Stimulated activated effector memory CD8-positive, alpha-beta T cell treated with anti-CD3 and anti-CD28 coated beads, Interleukin-12 subunit alpha, Interleukin-12 subunit beta, amount 100 ng/mL, for 72 hours (primary cell): Measurements from ENCODE around the gene GDNF.
"Not testable (repeated sequence)": the region's sequence is repeated elsewhere in the genome, so short reads cannot be mapped to it uniquely, and the experiment has no call there.

Source experiments
- ATAC-seq: fragments of 150-1000 bp; cut with Tn5 transposase; 2 replicates; pipeline ENCODE4 v1.10.0; 2021
- DNase-seq, 2 donors: peaks; one replicate each; pipeline ENCODE4 v3.0.0; 2021 to 2022; ENCODE audit warnings: low spot score in 2 of 2
- H3K27ac Mint-ChIP-seq: one replicate; pipeline ENCODE4 v1.8.0; 2022; ENCODE audit warnings: mild to moderate bottlenecking, mixed read lengths
- H3K36me3 Mint-ChIP-seq: one replicate; pipeline ENCODE4 v1.8.0; 2022; ENCODE audit warnings: mild to moderate bottlenecking, mixed read lengths
- H3K4me1 Mint-ChIP-seq: one replicate; pipeline ENCODE4 v1.8.0; 2022; ENCODE audit warnings: mixed read lengths
- H3K4me3 Mint-ChIP-seq: one replicate; pipeline ENCODE4 v1.8.0; 2022; ENCODE audit warnings: mild to moderate bottlenecking, mixed read lengths
- H3K9me3 Mint-ChIP-seq: one replicate; pipeline ENCODE4 v1.8.0; 2022; ENCODE audit warnings: mixed read lengths

The GDNF gene

DNA sequence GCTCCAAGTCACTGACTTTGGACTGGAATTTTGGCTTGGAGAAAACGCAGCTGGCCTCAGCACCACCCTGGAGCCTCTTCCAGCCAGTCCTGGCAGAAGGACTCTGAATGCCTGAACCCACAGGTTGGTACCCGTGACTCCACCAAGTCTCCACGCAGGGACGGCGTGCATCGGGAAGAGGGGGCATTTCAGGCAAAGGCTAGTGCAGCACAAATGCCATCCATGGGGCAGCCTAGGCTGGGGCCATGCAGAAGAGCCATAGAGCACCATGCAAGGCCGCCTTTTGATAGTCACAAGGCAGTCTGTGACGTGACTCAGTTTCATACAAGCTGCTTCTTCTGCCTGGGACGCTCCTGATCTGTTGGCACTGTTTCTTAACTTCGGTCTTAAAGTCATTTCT is 28.0 kb downstream of the GDNF start:
- no peak for DNase-seq
- H3K4me1 Mint-ChIP-seq = no peaks in the 10 kb centered on the region

DNA sequence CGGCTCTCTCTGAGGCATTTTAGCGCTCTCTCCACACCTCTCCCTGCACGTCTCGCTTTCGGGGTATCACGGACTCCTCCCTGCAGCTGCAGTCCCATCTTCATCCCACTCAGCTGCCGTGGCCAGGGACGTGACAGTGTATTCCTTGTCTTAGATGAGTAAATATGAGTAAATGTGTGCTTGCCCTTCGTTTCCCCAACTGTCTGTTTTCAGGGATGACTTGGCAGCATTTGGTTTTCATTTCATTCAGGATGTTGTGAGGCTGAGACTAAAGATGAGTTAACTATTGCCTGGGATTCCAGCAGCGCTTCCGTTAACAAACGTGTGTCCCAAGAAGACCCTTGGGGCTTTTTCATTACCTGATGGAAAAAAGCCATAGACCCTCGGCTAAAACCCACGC is 29.5 kb downstream of the GDNF start:
- no peaks in the 10 kb centered on the region for H3K4me1 Mint-ChIP-seq
- H3K4me3 Mint-ChIP-seq = no peak overlapping the region
- no peak overlapping the region for H3K27ac Mint-ChIP-seq
- H3K36me3 Mint-ChIP-seq = no peaks in the 10 kb centered on the region
- DNase-seq = no peak
- H3K9me3 Mint-ChIP-seq = no peaks in the 10 kb centered on the region
- ATAC-seq = no peak

More for the DNA sequence above, 28.0 kb downstream of the GDNF start:
- Mint-ChIP-seq H3K27ac (no peak overlapping the region), H3K9me3 (no peaks in the 10 kb centered on the region), H3K4me3 (no peak overlapping the region), H3K36me3 (no peaks in the 10 kb centered on the region)
- no peak for ATAC-seq

DNA sequence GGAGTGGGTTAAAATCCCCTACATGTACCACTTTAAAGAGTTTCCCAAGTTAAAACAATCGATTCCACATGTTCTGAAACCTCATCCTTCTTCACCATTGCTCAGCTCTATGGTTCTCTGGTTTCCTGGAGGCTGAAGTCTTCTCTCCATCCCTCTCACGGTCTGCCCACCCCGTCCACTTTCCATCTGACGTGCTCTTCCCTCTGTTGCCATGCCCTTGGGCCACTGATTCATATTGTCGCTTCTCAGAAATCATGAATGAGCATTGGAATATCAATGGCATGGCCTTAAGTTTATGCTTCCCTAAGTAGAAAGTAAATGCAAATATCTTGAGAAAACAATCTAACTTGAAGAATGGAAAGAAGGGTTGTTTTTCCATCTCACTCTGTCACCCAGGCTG is 30.9 kb downstream of the GDNF start:
- H3K9me3 Mint-ChIP-seq = no peaks in the 10 kb centered on the region
- no peaks in the 10 kb centered on the region for H3K36me3 Mint-ChIP-seq
- ATAC-seq (no peak), DNase-seq (no peak)
- H3K4me3 Mint-ChIP-seq = no peak overlapping the region
- H3K4me1 Mint-ChIP-seq = no peaks in the 10 kb centered on the region
- no peak overlapping the region for H3K27ac Mint-ChIP-seq

DNA sequence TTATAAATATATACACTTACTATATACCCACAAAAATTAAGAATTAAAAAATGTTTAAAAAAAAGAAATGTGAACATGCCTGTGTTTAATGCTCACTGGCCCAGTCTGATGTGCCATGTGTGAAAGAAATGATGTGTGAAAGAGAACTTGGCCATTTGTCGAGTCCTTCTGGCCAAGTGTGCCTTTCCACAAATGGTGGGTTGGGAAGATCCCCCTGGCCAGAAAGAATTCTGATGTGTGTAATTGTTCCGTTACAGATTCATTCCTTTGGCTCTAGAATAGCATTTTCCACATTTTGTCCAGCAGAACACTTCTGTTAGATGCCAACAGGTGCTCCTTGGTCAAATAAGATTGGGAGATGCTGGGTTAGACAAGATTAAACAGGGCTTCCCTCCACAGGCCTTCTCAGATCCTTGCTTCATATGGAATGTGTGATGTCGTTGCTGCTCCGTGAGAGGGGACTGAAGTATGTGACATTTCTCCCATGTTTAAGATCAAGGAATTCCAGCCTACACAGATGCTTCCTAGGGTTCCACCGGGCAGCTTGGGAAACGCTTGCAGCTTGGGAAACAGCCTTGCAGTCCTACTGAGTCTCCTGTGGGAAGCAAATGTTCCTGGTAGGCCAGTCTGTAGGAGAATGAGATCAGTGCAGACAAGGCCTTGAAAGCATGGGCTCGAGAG is 32.1 kb downstream of the GDNF start:
- H3K9me3 Mint-ChIP-seq = no peaks in the 10 kb centered on the region
- H3K36me3 Mint-ChIP-seq = no peaks in the 10 kb centered on the region
- H3K4me1 Mint-ChIP-seq = no peaks in the 10 kb centered on the region
- no peak overlapping the region for H3K4me3 Mint-ChIP-seq
- ATAC-seq (no peak), DNase-seq (no peak)
- H3K27ac Mint-ChIP-seq = no peak overlapping the region

DNA sequence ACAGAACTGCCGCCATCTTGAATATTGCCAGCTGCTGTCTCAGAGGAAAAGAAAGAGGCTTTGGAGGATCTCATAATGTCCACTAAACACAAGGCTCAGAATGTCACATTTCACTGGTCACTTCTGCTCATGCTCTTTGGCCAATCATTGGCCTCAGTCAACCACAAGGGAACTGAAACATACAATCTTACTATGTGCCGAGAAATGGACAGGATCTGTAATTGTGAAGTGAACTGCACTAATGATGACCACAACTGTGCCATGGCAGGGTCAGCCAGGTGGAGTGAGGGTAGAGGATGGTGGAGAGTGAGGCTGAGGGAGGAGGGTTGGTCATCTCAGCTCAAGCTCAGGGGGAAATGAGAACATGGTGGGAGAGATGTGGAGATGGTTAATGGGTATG is 32.8 kb downstream of the GDNF start:
- DNase-seq (no peak), ATAC-seq (no peak)
- Mint-ChIP-seq H3K27ac (no peak overlapping the region), H3K4me3 (no peak overlapping the region), H3K36me3 (no peaks in the 10 kb centered on the region), H3K9me3 (no peaks in the 10 kb centered on the region), H3K4me1 (no peaks in the 10 kb centered on the region)

DNA sequence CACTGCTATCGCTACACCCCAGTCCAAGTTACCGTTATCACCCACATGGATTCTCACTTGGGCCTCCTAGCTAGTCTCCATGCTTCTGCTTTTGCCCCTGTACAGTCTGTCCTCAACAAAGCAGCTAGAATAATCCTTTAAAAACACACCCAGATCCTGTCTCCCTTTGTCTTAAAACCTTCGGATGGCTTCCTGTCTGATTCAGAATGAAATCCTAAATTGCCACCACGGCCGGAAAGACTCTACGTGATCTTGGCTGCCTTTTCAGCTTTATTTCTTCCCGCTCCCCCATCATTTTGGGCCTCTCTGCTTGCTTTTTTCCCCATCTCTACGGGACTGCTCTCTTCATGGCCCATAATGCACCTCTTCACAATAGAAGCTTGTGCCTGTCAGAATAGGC is 33.4 kb downstream of the GDNF start:
- ATAC-seq (no peak), DNase-seq (no peak)
- Mint-ChIP-seq H3K9me3 (no peaks in the 10 kb centered on the region), H3K36me3 (no peaks in the 10 kb centered on the region), H3K4me1 (no peaks in the 10 kb centered on the region), H3K4me3 (no peak overlapping the region), H3K27ac (no peak overlapping the region)

DNA sequence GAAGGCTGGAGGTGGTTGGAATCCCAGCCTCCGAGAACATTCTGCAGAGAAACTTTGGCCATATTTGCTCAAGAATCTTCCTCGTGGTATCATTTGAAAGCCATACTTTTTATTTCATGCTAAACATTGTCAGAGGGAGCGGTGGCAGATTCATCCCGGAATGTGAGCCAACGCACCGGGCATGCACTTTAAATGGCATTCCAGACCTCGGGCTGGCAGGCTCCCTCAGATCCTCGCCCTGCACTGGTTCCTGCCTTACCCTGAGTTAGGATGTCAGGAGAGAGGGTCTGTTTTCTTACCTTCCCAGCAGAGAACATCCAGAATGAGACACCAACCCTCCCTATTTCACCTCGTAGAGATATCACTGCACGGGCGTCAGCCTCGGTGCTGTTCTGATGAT is 33.8 kb downstream of the GDNF start:
- ATAC-seq (no peak), DNase-seq (no peak)
- Mint-ChIP-seq H3K4me3 (no peak overlapping the region), H3K27ac (no peak overlapping the region), H3K4me1 (no peaks in the 10 kb centered on the region), H3K36me3 (no peaks in the 10 kb centered on the region), H3K9me3 (no peaks in the 10 kb centered on the region)

DNA sequence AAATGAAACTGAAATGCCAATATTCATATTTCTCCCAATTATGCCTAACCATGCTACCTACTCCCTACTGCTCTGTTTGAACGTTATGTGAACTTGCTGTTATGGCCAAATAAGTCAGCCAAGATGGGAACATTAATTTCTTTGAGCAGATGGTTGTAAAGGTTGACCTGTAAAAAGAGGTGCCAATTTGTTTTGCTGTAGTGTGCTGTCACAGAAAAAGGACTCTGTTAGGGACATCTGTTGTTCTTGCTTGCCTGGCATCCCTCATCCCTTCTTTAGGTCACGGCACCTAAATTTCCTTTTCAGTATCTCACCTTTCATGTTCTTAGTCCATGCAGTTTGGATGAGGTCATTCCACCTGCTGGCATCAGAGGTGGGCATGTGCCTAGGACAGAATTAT is 35.4 kb downstream of the GDNF start:
- ATAC-seq (no peak), DNase-seq (no peak)
- Mint-ChIP-seq H3K4me1 (no peaks in the 10 kb centered on the region), H3K27ac (no peak overlapping the region), H3K9me3 (no peaks in the 10 kb centered on the region), H3K4me3 (no peak overlapping the region), H3K36me3 (no peaks in the 10 kb centered on the region)

DNA sequence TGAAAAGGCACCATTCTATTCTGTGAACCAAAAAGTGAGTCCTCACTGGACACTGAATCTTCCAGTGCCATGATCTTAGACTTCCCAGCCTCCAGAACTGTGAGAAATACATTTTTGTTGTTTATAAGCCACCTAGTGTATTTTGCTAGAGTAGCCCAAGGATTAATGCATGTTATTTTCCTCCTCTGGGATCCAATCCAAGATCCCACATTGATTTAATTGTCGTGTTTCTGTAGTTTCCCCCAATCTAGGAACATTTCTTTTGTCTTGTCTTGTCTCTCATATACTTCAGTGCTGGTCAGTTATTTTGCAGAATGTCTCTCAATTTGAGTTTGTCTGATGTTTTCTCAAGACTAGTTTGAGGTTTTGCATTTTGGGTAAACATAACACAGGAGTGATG is 36.4 kb downstream of the GDNF start:
- Mint-ChIP-seq H3K36me3 (no peaks in the 10 kb centered on the region), H3K27ac (no peak overlapping the region), H3K4me1 (no peaks in the 10 kb centered on the region), H3K4me3 (no peak overlapping the region), H3K9me3 (no peaks in the 10 kb centered on the region)
- no peak for DNase-seq
- ATAC-seq = no peak

DNA sequence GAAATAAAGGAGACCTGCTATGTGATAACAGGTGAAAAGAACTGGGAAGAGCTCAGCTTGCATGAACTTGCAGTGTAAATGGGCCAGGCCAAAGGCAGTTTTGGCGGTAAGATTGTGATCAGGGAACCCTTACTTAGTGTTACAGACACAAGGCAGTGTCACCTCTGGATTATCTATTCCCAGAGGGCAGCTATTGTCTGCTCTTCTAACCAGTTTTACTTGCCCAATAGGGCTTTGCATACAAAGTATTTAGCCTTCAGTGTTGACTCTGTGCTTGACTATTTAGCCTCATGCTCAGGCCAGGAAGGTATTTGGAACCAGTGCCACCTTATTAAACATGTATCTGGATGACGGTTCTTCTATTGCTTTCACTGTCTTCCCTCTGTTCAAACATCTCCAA is 38.3 kb downstream of the GDNF start:
- Mint-ChIP-seq H3K27ac (no peak overlapping the region), H3K36me3 (no peaks in the 10 kb centered on the region), H3K4me3 (no peak overlapping the region), H3K4me1 (no peaks in the 10 kb centered on the region), H3K9me3 (peaks cover 3% of the 10 kb centered on the region)
- DNase-seq (no peak), ATAC-seq (no peak)

DNA sequence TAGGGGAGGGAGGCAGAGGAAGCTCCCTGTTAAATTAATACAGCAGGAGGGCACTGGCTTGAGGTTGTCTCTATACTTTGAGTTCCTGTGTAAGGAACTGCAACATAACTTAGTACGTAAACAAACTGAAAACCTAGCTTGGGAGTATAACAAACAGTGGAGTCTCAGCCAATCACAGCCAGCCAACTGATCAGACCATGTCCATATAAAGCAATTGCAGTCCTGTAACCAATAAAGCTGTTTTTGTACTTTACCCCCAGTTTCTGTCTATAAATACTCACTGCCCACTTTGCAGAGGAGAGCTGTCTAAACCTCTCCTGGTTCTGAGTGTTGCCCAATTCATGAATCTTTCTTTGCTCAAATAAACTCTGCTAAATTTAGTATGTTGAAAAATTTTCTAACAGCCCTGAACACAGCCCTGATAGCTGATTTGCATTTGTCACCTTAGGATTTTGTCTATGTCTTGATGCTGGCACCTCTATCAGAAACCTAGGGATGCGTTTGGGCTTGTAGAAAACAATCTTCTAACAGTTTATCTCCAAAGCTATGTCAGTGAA is 39.9 kb downstream of the GDNF start:
- H3K27ac Mint-ChIP-seq = no peak overlapping the region
- H3K36me3 Mint-ChIP-seq = no peaks in the 10 kb centered on the region
- H3K4me1 Mint-ChIP-seq = no peaks in the 10 kb centered on the region
- DNase-seq (no peak), ATAC-seq (no peak)
- no peak overlapping the region for H3K4me3 Mint-ChIP-seq
- peaks cover 3% of the 10 kb centered on the region for H3K9me3 Mint-ChIP-seq

DNA sequence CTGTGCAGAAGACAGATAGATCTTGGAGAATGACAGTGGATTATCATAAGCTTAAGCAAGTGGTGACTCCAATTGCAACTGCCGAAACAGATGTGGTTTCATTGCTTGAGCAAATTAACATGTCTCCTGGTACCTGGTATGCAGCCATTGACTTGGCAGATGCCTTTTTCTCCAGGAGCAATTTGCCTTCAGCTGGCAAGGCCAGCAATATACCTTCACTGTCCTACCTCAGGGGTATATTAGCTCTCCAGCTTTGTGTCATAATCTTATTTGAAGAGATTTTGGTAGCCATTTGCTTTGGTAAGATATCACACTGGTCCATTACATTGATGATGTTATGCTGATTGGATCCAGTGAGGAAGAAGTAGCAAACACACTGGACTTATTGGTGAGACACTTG is 43.4 kb downstream of the GDNF start:
- not testable (repeated sequence) for H3K36me3 Mint-ChIP-seq, DNase-seq, H3K4me1 Mint-ChIP-seq, H3K4me3 Mint-ChIP-seq, H3K27ac Mint-ChIP-seq, ATAC-seq
- H3K9me3 Mint-ChIP-seq = peaks cover 11% of the 10 kb centered on the region

DNA sequence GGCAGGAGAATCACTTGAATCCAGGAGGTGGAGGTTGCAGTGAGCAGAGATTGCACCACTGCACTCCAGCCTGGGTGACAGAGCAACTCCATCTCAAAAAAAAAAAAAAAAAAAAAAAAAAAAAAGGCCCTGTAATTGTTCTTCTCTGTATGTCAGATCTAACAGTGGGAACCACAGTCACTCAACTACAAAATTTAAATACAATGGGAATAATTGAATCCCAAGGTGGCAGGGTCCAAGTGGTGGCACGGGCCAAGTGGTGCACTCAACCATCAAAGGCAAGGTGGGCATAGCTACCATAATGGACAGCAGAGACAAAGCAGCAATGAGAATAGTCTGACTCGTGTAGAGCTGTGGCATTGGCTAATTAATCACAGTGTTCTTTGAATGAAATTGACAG is 44.5 kb downstream of the GDNF start:
- H3K27ac Mint-ChIP-seq, ATAC-seq, H3K36me3 Mint-ChIP-seq, H3K4me1 Mint-ChIP-seq, H3K4me3 Mint-ChIP-seq, DNase-seq: not testable (repeated sequence)
- peaks cover 11% of the 10 kb centered on the region for H3K9me3 Mint-ChIP-seq

DNA sequence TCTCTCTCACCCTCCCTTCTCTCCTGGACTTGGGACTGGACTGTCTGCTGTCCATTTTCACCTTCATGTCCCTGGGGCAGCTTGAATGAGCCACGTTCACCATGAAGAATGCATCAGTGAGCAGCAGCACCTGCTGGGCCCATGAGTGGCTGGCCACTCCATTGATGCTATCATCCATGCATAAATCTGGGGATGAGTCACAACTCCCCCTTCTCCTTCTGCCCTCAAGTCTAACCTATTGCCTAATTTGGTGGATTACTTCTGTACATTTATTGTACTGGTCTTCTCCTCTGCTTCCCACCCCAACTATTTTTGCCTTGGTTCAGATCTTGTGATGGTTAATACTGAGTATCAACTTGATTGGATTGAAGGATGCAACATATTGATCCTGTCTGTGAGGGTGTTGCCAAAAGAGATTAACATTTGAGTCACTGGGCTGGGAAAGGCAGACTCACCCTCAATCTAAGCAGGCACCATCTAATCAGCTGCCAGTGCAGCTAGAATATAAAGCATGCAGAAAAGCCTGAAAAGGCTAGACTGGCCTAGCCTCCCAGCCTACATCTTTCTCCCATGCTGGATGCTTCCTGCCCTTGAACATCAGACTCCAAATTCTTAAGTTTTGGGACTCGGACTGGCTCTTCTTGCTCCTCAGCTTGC is 46.7 kb downstream of the GDNF start:
- no peaks in the 10 kb centered on the region for H3K4me1 Mint-ChIP-seq
- H3K27ac Mint-ChIP-seq = no peak overlapping the region
- H3K4me3 Mint-ChIP-seq = no peak overlapping the region
- ATAC-seq (no peak), DNase-seq (no peak)
- no peaks in the 10 kb centered on the region for H3K36me3 Mint-ChIP-seq
- H3K9me3 Mint-ChIP-seq = peaks cover 11% of the 10 kb centered on the region

DNA sequence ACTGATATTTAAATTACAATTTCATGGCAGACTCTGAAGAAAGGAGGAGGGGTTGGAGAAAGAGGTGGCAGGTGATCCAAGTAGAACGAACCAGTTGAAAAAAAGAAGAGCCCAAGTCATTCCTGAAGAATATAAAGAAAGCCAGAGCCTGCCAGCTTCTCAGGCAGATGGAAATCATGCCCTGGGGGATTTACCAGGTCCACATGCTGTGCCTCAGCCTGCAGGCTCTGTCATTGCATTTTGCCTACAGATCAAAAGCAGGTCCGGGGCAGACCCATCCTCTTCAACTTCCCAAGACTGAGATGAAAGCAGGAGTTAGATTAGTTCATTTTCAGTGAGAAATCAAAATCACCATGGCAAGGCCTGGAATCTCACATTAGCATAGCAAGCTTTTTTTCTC is 48.5 kb downstream of the GDNF start:
- DNase-seq = no peak
- no peak overlapping the region for H3K27ac Mint-ChIP-seq
- no peak overlapping the region for H3K4me3 Mint-ChIP-seq
- no peaks in the 10 kb centered on the region for H3K4me1 Mint-ChIP-seq
- H3K9me3 Mint-ChIP-seq = peaks cover 8% of the 10 kb centered on the region
- H3K36me3 Mint-ChIP-seq = no peaks in the 10 kb centered on the region
- ATAC-seq = no peak

DNA sequence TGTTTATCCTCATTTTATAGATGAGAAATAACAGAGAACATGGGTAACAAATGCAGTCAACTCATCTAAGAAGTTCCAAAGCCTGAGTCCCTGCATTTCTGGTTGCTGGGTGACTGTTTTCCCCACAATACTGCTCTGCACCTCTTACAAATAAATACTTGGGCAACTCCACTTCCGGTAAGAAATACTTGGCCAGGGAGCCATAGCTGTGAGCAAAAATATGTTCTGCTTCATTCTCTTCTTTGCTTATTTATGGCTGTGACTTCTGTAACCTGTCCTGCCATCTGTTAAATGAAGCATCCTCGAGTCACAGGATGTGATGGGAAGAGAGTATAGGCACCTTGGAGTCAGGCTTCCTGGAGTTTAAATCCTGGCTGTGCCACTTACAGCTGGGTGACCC is 49.9 kb downstream of the GDNF start:
- DNase-seq (no peak), ATAC-seq (no peak)
- Mint-ChIP-seq H3K27ac (no peak overlapping the region), H3K36me3 (no peaks in the 10 kb centered on the region), H3K4me1 (no peaks in the 10 kb centered on the region), H3K9me3 (peaks cover 8% of the 10 kb centered on the region), H3K4me3 (no peak overlapping the region)
